Brain microvascular endothelial cell (primary cell): ENCODE data around the gene ZBTB7C.

Experiments
- DNase-seq: peaks from one replicate; pipeline ENCODE4 v3.0.0-alpha.2; 2020
- H3K27ac ChIP-seq: fragments of 250-450 bp; sonication (Bioruptor Pico); 2 replicates; pipeline ENCODE4 v1.5.1; 2020; ENCODE audit warnings: mild to moderate bottlenecking, moderate library complexity
- H3K27me3 ChIP-seq: fragments of 250-450 bp; sonication (Bioruptor Pico); replicated peaks from 2 replicates; pipeline ENCODE4 v1.5.1; 2020; ENCODE audit warnings: mild to moderate bottlenecking
- H3K36me3 ChIP-seq: fragments of 250-450 bp; sonication (Bioruptor Pico); replicated peaks from 2 replicates; pipeline ENCODE4 v1.5.1; 2020; ENCODE audit warnings: mild to moderate bottlenecking
- H3K4me3 ChIP-seq: 2 replicates; pipeline ENCODE4 v1.5.1; 2011; ENCODE audit warnings: low read depth, mild to moderate bottlenecking, control low read depth, low read length, moderate library complexity
- CTCF ChIP-seq: IDR thresholded peaks from 2 replicates; pipeline ENCODE4 v1.5.1; 2011; ENCODE audit warnings: low read depth, mild to moderate bottlenecking, moderate library complexity, low read length, control low read depth, inconsistent platforms; ENCODE audit errors: missing control alignments
- in situ Hi-C: cut with HindIII; loops from 2 replicates; pipeline ENCODE4 v1.10.0; 2017; ENCODE audit warnings: low sequenced_read_pairs, low pct_ligation_motif_present

Gene ZBTB7C

GRCh38 chr18:48019557-48020325 is 389.4 kb downstream of the ZBTB7C start:
- TF ChIP-seq CTCF, result no peak
- Histone ChIP-seq H3K36me3 (no peaks in the 10 kb centered on the region), H3K4me3 (no peak overlapping the region), H3K27ac (no peak overlapping the region), H3K27me3 (peaks cover 2% of the 10 kb centered on the region)
- in situ Hi-C loops, result no loop called here
- no peak for DNase-seq

GRCh38 chr18:48018851-48019250 is 390.3 kb downstream of the ZBTB7C start:
- Histone ChIP-seq H3K4me3 (no peak overlapping the region), H3K27me3 (peaks cover 2% of the 10 kb centered on the region), H3K36me3 (no peaks in the 10 kb centered on the region), H3K27ac (no peak overlapping the region)
- no peak for DNase-seq
- in situ Hi-C loops, result no loop called here
- TF ChIP-seq CTCF, result no peak

- in situ Hi-C loops, result no loop called here
- H3K36me3 ChIP-seq, result no peaks in the 10 kb centered on the region
- H3K27me3 ChIP-seq, result peaks cover 2% of the 10 kb centered on the region
- H3K27ac ChIP-seq, result no peak overlapping the region
- no peak for DNase-seq
- no peak for TF ChIP-seq CTCF
- no peak overlapping the region for H3K4me3 ChIP-seq
Measured at GRCh38 chr18:48017635-48018034, 391.5 kb downstream of the ZBTB7C start.

- H3K27ac ChIP-seq, result no peak overlapping the region
- DNase-seq, result no peak
- H3K36me3 ChIP-seq, result no peaks in the 10 kb centered on the region
- no peak for TF ChIP-seq CTCF
- H3K4me3 ChIP-seq, result no peak overlapping the region
- H3K27me3 ChIP-seq, result peaks cover 2% of the 10 kb centered on the region
- in situ Hi-C loops, result no loop called here
Measured at GRCh38 chr18:48013162-48013561, 396.0 kb downstream of the ZBTB7C start.

- TF ChIP-seq CTCF, result no peak
- Histone ChIP-seq H3K27me3 (peaks cover 2% of the 10 kb centered on the region), H3K36me3 (no peaks in the 10 kb centered on the region), H3K4me3 (no peak overlapping the region), H3K27ac (no peak overlapping the region)
- in situ Hi-C loops, result no loop called here
- DNase-seq, result no peak
Measured at GRCh38 chr18:48011926-48012465, 397.2 kb downstream of the ZBTB7C start.
